A549 (cell line): ENCODE data around the gene C11orf21. TPM values are rescaled to one million over a fixed set of nuclear protein-coding genes. Genes with fewer than 3 reads are reported as not detected.

Source experiments
- ATAC-seq, 2 experiments: fragments of 200-7000 bp in 1 of 2; fragments of >200 bp in 1 of 2; cut with Nextera tagmentation in 1 of 2; cut with Tn5 transposase in 1 of 2; 3 replicates each; pipeline versions ENCODE4 v1.8.0 to v1.9.1; 2018 to 2020; ENCODE audit warnings: mild to moderate bottlenecking in 1 of 2, moderate library complexity in 1 of 2
- CTCF ChIA-PET: fragments of 300-600 bp; sonication (Branson Sonifier 250); formaldehyde crosslinking; extraction: SDS; loops from one replicate; lab custom pipeline; 2021; ENCODE audit warnings: antibody characterized with exemption, inconsistent platforms; lab: Yijun Ruan, JAX
- POLR2A ChIA-PET: fragments of 350-600 bp; formaldehyde crosslinking; extraction: SDS; loops from one replicate; lab custom pipeline; 2021; ENCODE audit warnings: antibody characterized with exemption, inconsistent platforms; lab: Yijun Ruan, JAX
- DNase-seq, 2 experiments: peaks; one replicate each; pipeline versions ENCODE4 v3.0.0 to v3.0.0-alpha.2; 2011 to 2016; ENCODE audit warnings: low read depth in 1 of 2, low spot score in 1 of 2
- FAIRE-seq: peaks from 2 replicates; lab custom pipeline; 2011; peaks lifted over from hg19 to GRCh38; lab: Jason Lieb, UNC
- H3K27ac ChIP-seq, 2 experiments: fragments of >200 bp; sonication (Bioruptor Twin); formaldehyde crosslinking; 3 replicates each; pipeline ENCODE4 v1.5.1; 2016 to 2017
- H3K4me1 ChIP-seq: fragments of >200 bp; sonication (Bioruptor Twin); formaldehyde crosslinking; 3 replicates; pipeline ENCODE4 v1.6.1; 2016
- H3K4me2 ChIP-seq: fragments of >200 bp; sonication (Bioruptor Twin); formaldehyde crosslinking; 3 replicates; pipeline ENCODE4 v1.6.1; 2016
- H3K4me3 ChIP-seq: fragments of >200 bp; sonication (Bioruptor Twin); formaldehyde crosslinking; 3 replicates; pipeline ENCODE4 v1.5.1; 2016
- H3K9me3 ChIP-seq: fragments of >200 bp; sonication (Bioruptor Twin); formaldehyde crosslinking; 3 replicates; pipeline ENCODE4 v1.6.1; 2016
- CBX2 ChIP-seq: fragments of 200-600 bp; sonication (generic); IDR thresholded peaks from 2 replicates; pipeline ENCODE4 v1.6.1; 2016; ENCODE audit warnings: low read depth, mild to moderate bottlenecking, borderline replicate concordance
- CBX8 ChIP-seq: fragments of 200-600 bp; sonication (generic); IDR thresholded peaks from 2 replicates; pipeline ENCODE4 v1.6.1; 2016
- CHD4 ChIP-seq: fragments of 200-600 bp; sonication (generic); IDR thresholded peaks from 2 replicates; pipeline ENCODE4 v1.6.1; 2016; ENCODE audit warnings: antibody characterized with exemption, mild to moderate bottlenecking, borderline replicate concordance
- E2F6 ChIP-seq: IDR thresholded peaks from 2 replicates; pipeline ENCODE4 v1.6.1; 2012; ENCODE audit warnings: low read depth, borderline replicate concordance
- ELK1 ChIP-seq: fragments of 150-350 bp; IDR thresholded peaks from 2 replicates; pipeline ENCODE4 v1.6.1; 2014; ENCODE audit warnings: low read depth, mild to moderate bottlenecking, low read length
- GATA3 ChIP-seq: IDR thresholded peaks from 2 replicates; pipeline ENCODE4 v1.6.1; 2012; ENCODE audit warnings: borderline replicate concordance
- HEYL ChIP-seq: fragments of 250-450 bp; sonication (Bioruptor Pico); IDR thresholded peaks from 2 replicates; pipeline ENCODE4 v1.8.0; 2021; ENCODE audit warnings: mild to moderate bottlenecking, moderate library complexity
- HMGXB4 ChIP-seq: fragments of 250-450 bp; sonication (Bioruptor Pico); IDR thresholded peaks from 2 replicates; pipeline ENCODE4 v1.5.0; 2021; ENCODE audit warnings: mild to moderate bottlenecking, moderate library complexity, borderline replicate concordance
- HOXB5 ChIP-seq: fragments of 250-450 bp; sonication (Bioruptor Pico); IDR thresholded peaks from 2 replicates; pipeline ENCODE4 v1.5.0; 2020; ENCODE audit warnings: mild to moderate bottlenecking, moderate library complexity
- JUN ChIP-seq, 2 experiments: fragments of >200 bp; sonication (Bioruptor Twin); formaldehyde crosslinking; IDR thresholded peaks; 2 replicates in 1 of 2; 3 replicates in 1 of 2; pipeline ENCODE4 v1.6.1; 2016 to 2017
- NFE2L2 ChIP-seq: fragments of 150-350 bp; conservative IDR thresholded peaks from 2 replicates; pipeline ENCODE4 v1.6.1; 2014; ENCODE audit warnings: low read length
- PHF8 ChIP-seq: fragments of 200-600 bp; sonication (generic); IDR thresholded peaks from 2 replicates; pipeline ENCODE4 v1.6.1; 2016; ENCODE audit warnings: low read depth, mild to moderate bottlenecking, antibody characterized with exemption, moderate library complexity, borderline replicate concordance
- POLR2A ChIP-seq: IDR thresholded peaks from 2 replicates; pipeline ENCODE4 v1.6.1; 2012; ENCODE audit warnings: mild to moderate bottlenecking, low read length
- SREBF2 ChIP-seq: fragments of 450-650 bp; IDR thresholded peaks from 2 replicates; pipeline ENCODE4 v1.6.1; 2014; ENCODE audit warnings: mild to moderate bottlenecking, moderate library complexity
- TP53 ChIP-seq: fragments of 250-450 bp; sonication (Bioruptor Pico); IDR thresholded peaks from 2 replicates; pipeline ENCODE4 v1.5.0; 2021; ENCODE audit warnings: mild to moderate bottlenecking, moderate library complexity
- ZNF302 ChIP-seq: fragments of 250-450 bp; sonication (Bioruptor Pico); IDR thresholded peaks from 2 replicates; pipeline ENCODE4 v1.9.0; 2021; ENCODE audit warnings: inconsistent platforms, mild to moderate bottlenecking, moderate library complexity
- ZSCAN20 ChIP-seq: fragments of 250-450 bp; sonication (Bioruptor Pico); IDR thresholded peaks from 2 replicates; pipeline ENCODE4 v1.8.0; 2022; ENCODE audit warnings: mild to moderate bottlenecking, moderate library complexity
- WGBS: methylation state at CpG from one replicate; pipeline ENCODE4 v1.1.6; 2017; ENCODE audit errors: missing lambda C conversion rate; 5-methylcytosine and 5-hydroxymethylcytosine counted together
- polyA plus RNA-seq, 4 experiments: library from polyadenylated mRNA; depleted of rRNA in 3 of 4; stranded (reverse); fragments of >200 nt; fragmentation: RNase III in 1 of 4; extraction: RNeasy Plus Mini Kit Qiagen cat#74134 plus additional on column Dnase treatment in 1 of 4; gene quantifications; 2 replicates in 3 of 4; 3 replicates in 1 of 4; pipeline ENCODE4 v1.2.3, GENCODE V29; 2011 to 2017
- TF ChIP-seq, protein P1 (sequence below): fragments of 450-650 bp; IDR thresholded peaks from 2 replicates; pipeline ENCODE4 v1.6.1; 2014; ENCODE audit warnings: antibody characterized with exemption
- TF ChIP-seq, protein P2 (sequence below): fragments of 200-600 bp; sonication (generic); IDR thresholded peaks from 2 replicates; pipeline ENCODE4 v1.6.1; 2016; ENCODE audit warnings: antibody characterized with exemption, mild to moderate bottlenecking, moderate library complexity

The C11orf21 gene
- polyA plus RNA-seq, 2 of the 4 experiments (the other 2 are of a cell fraction) = not detected

DNA sequence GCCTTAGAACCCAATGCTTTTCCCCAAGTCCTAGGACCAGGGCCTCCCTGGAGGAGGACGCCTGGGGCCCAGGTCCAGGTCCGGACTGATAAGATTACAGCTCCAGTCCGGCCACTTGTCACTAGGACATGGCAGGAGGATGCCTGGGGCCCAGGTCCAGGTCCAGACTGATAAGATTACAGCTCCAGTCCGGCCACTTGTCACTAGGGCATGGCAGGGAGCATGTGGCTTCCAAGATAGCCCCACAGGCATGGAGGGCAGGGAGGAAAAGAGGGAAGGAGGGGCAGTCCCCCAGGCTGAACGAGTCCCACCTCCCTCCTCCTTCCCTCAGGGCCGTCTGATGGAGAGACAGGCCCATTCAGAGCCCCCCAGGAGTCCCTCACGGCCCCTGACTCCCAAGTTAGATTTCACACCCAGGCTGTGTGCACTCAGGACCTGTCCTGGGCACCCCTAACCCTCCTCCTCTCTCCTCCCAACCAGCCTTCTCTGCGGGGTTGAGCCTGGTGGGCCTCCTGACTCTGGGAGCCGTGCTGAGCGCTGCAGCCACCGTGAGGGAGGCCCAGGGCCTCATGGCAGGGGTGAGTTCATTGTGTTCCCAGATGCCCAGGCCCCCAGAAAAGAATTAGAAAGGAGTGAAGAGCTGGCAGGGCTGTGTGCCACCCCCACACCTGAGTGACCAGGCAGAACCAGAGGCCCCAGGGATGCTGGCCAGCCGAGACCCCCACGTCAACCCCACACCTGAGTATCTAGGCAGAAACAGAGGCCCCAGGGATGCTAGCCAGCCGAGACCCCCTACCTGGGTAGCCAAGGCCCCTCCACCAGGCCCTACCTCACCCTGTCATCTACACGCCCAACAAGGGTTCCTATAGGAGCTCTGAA is 2.1 kb upstream of the C11orf21 start (continued):
- TF ChIP-seq CBX2 (no peak), ZNF302 (CRISPR knock-in tag) (no peak)
- TF ChIP-seq, all 56 proteins: peak for 0

- no peak for FAIRE-seq
- no peak for ATAC-seq
- Histone ChIP-seq H3K9me3 (no peaks in the 10 kb centered on the region), H3K4me3 (no peak overlapping the region), H3K4me1 (no peaks in the 10 kb centered on the region), H3K4me2 (no peak overlapping the region), H3K27ac (no peak overlapping the region)
- CTCF ChIA-PET = interaction anchor here (0.6 to 30.6 kb wide), 8 partner anchors 9 to 229 kb away, joined by 3 to 903 read pairs (median 5); partner anchors contain the start of gene TSSC4
- TF ChIP-seq, protein P1, sequence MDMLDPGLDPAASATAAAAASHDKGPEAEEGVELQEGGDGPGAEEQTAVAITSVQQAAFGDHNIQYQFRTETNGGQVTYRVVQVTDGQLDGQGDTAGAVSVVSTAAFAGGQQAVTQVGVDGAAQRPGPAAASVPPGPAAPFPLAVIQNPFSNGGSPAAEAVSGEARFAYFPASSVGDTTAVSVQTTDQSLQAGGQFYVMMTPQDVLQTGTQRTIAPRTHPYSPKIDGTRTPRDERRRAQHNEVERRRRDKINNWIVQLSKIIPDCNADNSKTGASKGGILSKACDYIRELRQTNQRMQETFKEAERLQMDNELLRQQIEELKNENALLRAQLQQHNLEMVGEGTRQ = no peak
- no peak for TF ChIP-seq TP53 (CRISPR knock-in tag)
- TF ChIP-seq JUN (IDR thresholded peaks at IDR 0.05) = no peak
- TF ChIP-seq E2F6 = no peak
- DNase-seq = no peak
- 57% methylated on average over 4 of the region's 18 CpGs for WGBS
- POLR2A ChIA-PET = no interaction called here
Measured at GRCh38 chr11:2302896-2303626, 1.3 kb upstream of the C11orf21 start.

DNA sequence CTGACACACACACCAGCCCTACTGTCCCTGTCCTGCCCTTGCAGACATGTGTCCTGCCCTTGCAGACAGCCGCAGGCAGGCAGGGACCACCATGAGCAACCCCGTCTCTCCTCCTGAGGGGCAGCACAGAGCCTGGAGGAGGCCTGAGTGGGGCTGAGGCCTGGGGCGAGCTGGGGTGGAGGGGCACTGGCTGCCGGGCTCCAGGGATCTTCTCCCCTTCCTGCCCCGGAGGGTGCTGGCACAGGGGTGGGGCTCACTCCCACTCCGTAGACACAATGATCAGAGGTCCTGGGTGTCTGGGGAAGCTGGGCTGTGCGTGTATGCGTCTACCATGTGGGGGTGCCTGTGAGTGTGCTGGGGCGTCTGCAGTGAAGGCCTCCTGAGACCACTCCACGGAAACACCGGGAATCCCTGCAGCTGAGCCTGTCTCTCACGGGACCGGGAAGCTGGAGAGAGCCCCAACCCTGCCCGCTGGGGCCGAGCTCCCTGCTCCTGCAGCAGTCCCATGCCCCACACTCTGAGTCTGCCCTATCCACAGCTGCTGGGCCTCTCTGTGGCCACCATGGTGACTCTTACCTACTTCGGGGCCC is 683 bp upstream of the C11orf21 start:
- CTCF ChIA-PET = interaction anchor here (0.6 to 30.6 kb wide), 6 partner anchors 14 to 230 kb away, joined by 3 to 903 read pairs (median 10); partner anchors contain the start of gene TSSC4
- no peak for ATAC-seq
- Histone ChIP-seq H3K4me3 (no peak overlapping the region), H3K9me3 (no peaks in the 10 kb centered on the region), H3K4me2 (no peak overlapping the region), H3K27ac (no peak overlapping the region), H3K4me1 (no peaks in the 10 kb centered on the region)
- no peak for TF ChIP-seq HOXB5
- no peak for TF ChIP-seq HEYL (CRISPR knock-in tag)
- no peak for TF ChIP-seq TP53 (CRISPR knock-in tag)
- no peak for TF ChIP-seq NFE2L2
- TF ChIP-seq ZNF302 (CRISPR knock-in tag) = no peak
- TF ChIP-seq ZSCAN20 (CRISPR knock-in tag) = no peak
- no peak for TF ChIP-seq PHF8
- TF ChIP-seq, protein P2, sequence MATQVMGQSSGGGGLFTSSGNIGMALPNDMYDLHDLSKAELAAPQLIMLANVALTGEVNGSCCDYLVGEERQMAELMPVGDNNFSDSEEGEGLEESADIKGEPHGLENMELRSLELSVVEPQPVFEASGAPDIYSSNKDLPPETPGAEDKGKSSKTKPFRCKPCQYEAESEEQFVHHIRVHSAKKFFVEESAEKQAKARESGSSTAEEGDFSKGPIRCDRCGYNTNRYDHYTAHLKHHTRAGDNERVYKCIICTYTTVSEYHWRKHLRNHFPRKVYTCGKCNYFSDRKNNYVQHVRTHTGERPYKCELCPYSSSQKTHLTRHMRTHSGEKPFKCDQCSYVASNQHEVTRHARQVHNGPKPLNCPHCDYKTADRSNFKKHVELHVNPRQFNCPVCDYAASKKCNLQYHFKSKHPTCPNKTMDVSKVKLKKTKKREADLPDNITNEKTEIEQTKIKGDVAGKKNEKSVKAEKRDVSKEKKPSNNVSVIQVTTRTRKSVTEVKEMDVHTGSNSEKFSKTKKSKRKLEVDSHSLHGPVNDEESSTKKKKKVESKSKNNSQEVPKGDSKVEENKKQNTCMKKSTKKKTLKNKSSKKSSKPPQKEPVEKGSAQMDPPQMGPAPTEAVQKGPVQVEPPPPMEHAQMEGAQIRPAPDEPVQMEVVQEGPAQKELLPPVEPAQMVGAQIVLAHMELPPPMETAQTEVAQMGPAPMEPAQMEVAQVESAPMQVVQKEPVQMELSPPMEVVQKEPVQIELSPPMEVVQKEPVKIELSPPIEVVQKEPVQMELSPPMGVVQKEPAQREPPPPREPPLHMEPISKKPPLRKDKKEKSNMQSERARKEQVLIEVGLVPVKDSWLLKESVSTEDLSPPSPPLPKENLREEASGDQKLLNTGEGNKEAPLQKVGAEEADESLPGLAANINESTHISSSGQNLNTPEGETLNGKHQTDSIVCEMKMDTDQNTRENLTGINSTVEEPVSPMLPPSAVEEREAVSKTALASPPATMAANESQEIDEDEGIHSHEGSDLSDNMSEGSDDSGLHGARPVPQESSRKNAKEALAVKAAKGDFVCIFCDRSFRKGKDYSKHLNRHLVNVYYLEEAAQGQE = no peak
- no peak for TF ChIP-seq CBX8
- no peak for TF ChIP-seq SREBF2
- no peak for TF ChIP-seq HMGXB4 (CRISPR knock-in tag)
- TF ChIP-seq GATA3 = no peak
- TF ChIP-seq CHD4 = no peak
- no peak for TF ChIP-seq POLR2A
- TF ChIP-seq ELK1 = no peak
- 83% methylated on average over 11 of the region's 16 CpGs for WGBS
- POLR2A ChIA-PET = interaction anchor here (0.6 kb wide), 1 partner anchor 132 kb away, joined by 3 read pairs; no protein-coding TSS in a partner anchor
- no peak for DNase-seq
- FAIRE-seq = no peak
